Endothelial cell of umbilical vein (primary cell): Measurements from ENCODE around the gene ZFP1.

ENCODE experiments used
- EZH2 ChIP-seq: IDR thresholded peaks from 2 replicates; pipeline ENCODE4 v1.6.1; 2012; ENCODE audit warnings: borderline replicate concordance, low read depth, mild to moderate bottlenecking, moderate library complexity, low read length, inconsistent platforms; ENCODE audit not compliant: severe bottlenecking
- JUN ChIP-seq: IDR thresholded peaks from 2 replicates; pipeline ENCODE4 v1.6.1; 2011; ENCODE audit warnings: borderline replicate concordance, low read depth; ENCODE audit not compliant: insufficient read length, insufficient read depth
- MYC ChIP-seq: IDR thresholded peaks from one replicate; pipeline ENCODE4 v1.6.1; 2011; ENCODE audit warnings: mild to moderate bottlenecking, low read depth, low read length
- POLR2A ChIP-seq: IDR thresholded peaks from 2 replicates; pipeline ENCODE4 v1.6.1; 2012; ENCODE audit warnings: low read depth, mild to moderate bottlenecking, control low read depth, low read length
- POLR2AphosphoS5 ChIP-seq: IDR thresholded peaks from 2 replicates; pipeline ENCODE4 v1.6.1; 2012; ENCODE audit warnings: low read depth, mild to moderate bottlenecking, control low read depth, low read length, moderate library complexity; ENCODE audit not compliant: insufficient read depth
- TF ChIP-seq, protein P1 (sequence below), 2 donors: IDR thresholded peaks; 1 replicate in 1 of 2; 2 replicates in 1 of 2; pipeline ENCODE4 v1.5.1; 2011; ENCODE audit warnings: low read length in 2 of 2, mild to moderate bottlenecking in 2 of 2, moderate library complexity in 2 of 2, control low read depth in 1 of 2, inconsistent platforms in 1 of 2, low read depth in 1 of 2; ENCODE audit not compliant: insufficient read depth in 1 of 2; ENCODE audit errors: extremely low read depth in 1 of 2

DNA sequence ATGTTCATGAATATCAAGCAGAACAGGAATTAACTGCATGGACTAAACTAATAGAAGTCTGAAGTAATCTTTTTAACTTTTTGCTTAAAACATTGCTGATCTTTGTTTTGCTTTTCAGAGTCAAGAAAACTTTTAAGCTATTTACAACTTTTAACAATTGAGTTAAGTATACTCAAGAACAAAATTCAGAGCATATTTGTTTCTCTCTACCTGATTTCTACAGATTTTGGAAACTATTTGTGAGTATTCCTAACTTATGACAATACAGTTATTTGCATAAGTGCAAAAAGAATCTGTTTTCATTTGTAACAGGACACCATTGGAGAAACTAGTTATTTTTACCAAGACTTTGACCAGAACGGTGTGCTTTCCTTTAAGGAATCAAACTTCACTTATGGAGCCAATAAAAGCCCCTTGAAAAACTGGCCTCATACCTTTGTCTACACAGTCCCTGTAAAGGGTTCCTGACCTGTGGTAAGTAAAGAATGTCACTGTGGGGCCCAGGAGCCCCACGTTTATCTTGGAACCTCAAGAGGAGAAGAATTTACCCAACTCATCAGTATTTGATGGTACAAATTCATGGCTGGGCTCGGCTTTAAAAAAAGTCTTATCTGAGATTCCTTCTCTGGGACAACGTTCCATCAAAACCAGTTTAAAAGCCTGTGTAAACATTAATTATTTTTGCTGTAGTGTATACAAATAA lies 20.5 kb upstream of the ZFP1 start:
- no peak for TF ChIP-seq EZH2
- TF ChIP-seq, protein P1, sequence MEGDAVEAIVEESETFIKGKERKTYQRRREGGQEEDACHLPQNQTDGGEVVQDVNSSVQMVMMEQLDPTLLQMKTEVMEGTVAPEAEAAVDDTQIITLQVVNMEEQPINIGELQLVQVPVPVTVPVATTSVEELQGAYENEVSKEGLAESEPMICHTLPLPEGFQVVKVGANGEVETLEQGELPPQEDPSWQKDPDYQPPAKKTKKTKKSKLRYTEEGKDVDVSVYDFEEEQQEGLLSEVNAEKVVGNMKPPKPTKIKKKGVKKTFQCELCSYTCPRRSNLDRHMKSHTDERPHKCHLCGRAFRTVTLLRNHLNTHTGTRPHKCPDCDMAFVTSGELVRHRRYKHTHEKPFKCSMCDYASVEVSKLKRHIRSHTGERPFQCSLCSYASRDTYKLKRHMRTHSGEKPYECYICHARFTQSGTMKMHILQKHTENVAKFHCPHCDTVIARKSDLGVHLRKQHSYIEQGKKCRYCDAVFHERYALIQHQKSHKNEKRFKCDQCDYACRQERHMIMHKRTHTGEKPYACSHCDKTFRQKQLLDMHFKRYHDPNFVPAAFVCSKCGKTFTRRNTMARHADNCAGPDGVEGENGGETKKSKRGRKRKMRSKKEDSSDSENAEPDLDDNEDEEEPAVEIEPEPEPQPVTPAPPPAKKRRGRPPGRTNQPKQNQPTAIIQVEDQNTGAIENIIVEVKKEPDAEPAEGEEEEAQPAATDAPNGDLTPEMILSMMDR (IDR thresholded peaks at IDR 0.05; ENCODE audit: extremely low read depth in 1 of 2, insufficient read depth in 1 of 2, low read depth in 1 of 2, low read length in 2 of 2) = no peak
- no peak for TF ChIP-seq POLR2AphosphoS5
- no peak for TF ChIP-seq POLR2A
- no peak for TF ChIP-seq JUN
- no peak for TF ChIP-seq MYC
